HG03064 (cell line): ENCODE results near the gene CCL1.

Source experiments
- ATAC-seq: cut with Tn5 transposase; IDR thresholded peaks from one replicate; pipeline ENCODE4 v1.9.1; 2021; ENCODE audit warnings: low read depth; ENCODE audit not compliant: unreplicated experiment

CCL1 gene

GRCh38 chr17:34363183-34363661 lies at the start of gene CCL1:
Gene CCL1, minus strand, starts transcription at chr17:34363233. Its CDS starts 72 bp downstream, at chr17:34363161.
- no peak for ATAC-seq

GRCh38 chr17:34412534-34412933 lies 49.5 kb upstream of the CCL1 start:
- ATAC-seq: no peak

GRCh38 chr17:34411646-34412421 lies 48.8 kb upstream of the CCL1 start:
- no peak for ATAC-seq

GRCh38 chr17:34409352-34409751 lies 46.3 kb upstream of the CCL1 start:
- no peak for ATAC-seq

- ATAC-seq: no peak
These were observed 45.4 kb upstream of the CCL1 start for GRCh38 chr17:34408439-34408838.

GRCh38 chr17:34406226-34406625 lies 43.2 kb upstream of the CCL1 start:
- no peak for ATAC-seq

- ATAC-seq: no peak
These were observed 40.0 kb upstream of the CCL1 start for GRCh38 chr17:34403006-34403405.

GRCh38 chr17:34401165-34401564 lies 38.1 kb upstream of the CCL1 start:
- no peak for ATAC-seq

- ATAC-seq: no peak
These were observed 37.4 kb upstream of the CCL1 start for GRCh38 chr17:34400301-34400931.

GRCh38 chr17:34399725-34400124 lies 36.7 kb upstream of the CCL1 start:
- no peak for ATAC-seq

- ATAC-seq: no peak
These were observed 36.0 kb upstream of the CCL1 start for GRCh38 chr17:34398990-34399389.

GRCh38 chr17:34397265-34397664 lies 34.2 kb upstream of the CCL1 start:
- no peak for ATAC-seq

GRCh38 chr17:34393401-34393800 lies 30.4 kb upstream of the CCL1 start:
- no peak for ATAC-seq

GRCh38 chr17:34391241-34391640 lies 28.2 kb upstream of the CCL1 start:
- no peak for ATAC-seq

GRCh38 chr17:34390649-34391048 lies 27.6 kb upstream of the CCL1 start:
- ATAC-seq: no peak

GRCh38 chr17:34389126-34389750 lies 26.2 kb upstream of the CCL1 start:
- no peak for ATAC-seq

GRCh38 chr17:34387566-34387965 lies 24.5 kb upstream of the CCL1 start:
- ATAC-seq: no peak

- ATAC-seq: no peak
These were observed 23.9 kb upstream of the CCL1 start for GRCh38 chr17:34386697-34387550.

- ATAC-seq: no peak
These were observed 23.3 kb upstream of the CCL1 start for GRCh38 chr17:34386343-34386696.

- ATAC-seq: no peak
These were observed 22.0 kb upstream of the CCL1 start for GRCh38 chr17:34384822-34385605.
